ENCODE data around the gene SPPL3.
A peak's percentile ranks its signal among the peaks of the same experiment; 100 is the strongest.
"Not testable (repeated sequence)": the region's sequence is repeated elsewhere in the genome, so short reads cannot be mapped to it uniquely, and the experiment has no call there.

Gene SPPL3

GRCh38 chr12:120917748-120918147 is 13.6 kb upstream of the SPPL3 start:
- no peak for DNase-seq

GRCh38 chr12:120916561-120916960 is 12.4 kb upstream of the SPPL3 start:
- no peak for DNase-seq

- DNase-seq: no peak
These were observed 10.6 kb upstream of the SPPL3 start for GRCh38 chr12:120914794-120915193.

DNA sequence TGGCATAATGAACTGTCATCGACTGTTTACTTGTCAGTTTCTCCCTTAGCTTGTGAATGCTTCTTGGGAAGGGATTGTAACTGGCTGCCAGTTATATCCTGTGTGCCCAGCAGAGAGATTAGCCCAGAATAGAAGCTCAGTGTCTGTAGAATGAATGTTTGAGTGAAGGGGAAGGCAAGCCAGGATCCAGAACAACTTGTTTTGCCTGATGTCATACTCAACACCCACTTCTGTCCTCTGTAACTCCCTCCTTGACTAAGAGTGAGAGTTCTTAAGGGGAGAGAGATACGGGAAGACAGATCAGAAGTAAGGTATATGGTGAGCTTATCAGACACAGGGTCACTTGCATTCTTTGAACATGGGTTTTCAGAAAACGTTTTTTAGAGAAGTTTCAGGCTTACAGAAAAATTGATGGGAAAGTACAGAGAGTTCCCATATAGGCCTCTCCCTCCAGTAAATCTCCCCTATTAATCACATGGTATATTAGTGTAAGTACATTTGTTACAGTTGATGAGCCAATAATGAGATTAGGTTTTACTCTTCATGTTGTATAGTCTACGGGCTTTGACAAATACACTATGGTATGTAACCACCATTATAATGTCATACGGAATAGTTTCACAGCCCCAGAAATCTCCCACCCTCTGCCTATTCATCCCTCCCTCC is 5.6 kb upstream of the SPPL3 start:
- DNase-seq: no peak

DNA sequence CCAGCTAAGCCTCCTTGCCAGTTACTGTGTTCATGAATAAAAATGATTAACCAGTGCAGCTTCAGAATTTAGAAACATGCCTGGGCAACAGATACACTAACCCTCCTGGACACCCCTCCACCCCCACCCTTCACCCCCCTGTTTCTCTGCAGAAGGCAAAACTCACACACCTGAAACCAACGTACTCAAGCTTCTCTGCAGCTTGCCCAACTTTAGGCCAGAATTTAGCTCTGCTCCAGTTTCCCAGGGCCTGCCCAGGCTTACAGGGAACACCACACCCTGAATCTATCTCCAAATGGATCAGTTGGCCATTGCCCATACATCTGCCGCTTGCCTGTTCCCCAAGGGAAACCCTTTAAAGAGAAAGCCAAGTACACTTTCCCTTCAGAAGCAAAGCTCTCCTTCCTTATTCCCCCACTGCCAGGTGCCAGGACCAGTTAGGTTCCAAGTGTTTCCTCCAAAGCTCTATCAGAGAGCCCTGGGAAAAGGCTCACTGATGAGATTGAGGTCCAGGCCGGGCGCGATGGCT is 1.8 kb upstream of the SPPL3 start:
- DNase-seq: no peak

DNA sequence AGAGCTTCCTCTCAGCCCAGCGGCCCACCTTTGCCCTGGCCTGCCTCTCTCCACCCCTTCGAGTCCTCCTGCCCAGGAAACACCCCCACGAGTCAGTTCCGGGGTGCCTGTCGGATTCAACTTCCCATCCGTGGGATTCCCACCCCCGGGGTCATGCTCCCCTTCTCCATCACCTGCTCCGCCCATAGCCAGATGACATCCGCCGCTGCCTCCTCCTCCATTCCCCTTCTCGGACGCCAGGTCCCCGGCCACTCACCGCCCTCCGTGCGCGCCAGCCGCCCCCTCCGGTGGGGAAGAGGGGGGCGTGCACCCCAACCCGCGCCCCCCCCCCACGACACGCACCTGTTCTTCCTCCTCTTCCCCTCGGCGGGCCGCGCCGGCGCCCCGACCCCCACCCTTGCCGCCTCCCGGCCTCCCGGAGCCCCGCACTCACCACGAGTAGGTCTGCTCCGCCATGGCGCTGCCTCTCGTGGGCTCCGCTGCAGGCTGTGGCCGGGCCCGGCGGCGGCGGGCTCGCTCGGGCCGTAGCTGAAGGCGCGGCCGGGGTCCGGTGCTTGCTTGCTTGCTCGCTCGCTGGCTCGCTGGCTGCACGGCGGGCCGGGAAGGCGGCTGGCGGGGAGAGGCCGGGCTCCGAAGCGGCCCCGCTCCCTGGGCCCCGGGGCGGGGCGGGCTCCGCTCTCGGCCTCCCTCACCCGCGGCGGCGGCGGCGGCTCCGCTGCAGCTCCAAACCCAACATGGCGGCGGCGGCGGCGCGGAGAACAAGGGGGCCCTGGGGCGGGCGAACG is 554 bp downstream of the SPPL3 start:
- peak; percentile 56 to 68 (median 64) for DNase-seq

DNA sequence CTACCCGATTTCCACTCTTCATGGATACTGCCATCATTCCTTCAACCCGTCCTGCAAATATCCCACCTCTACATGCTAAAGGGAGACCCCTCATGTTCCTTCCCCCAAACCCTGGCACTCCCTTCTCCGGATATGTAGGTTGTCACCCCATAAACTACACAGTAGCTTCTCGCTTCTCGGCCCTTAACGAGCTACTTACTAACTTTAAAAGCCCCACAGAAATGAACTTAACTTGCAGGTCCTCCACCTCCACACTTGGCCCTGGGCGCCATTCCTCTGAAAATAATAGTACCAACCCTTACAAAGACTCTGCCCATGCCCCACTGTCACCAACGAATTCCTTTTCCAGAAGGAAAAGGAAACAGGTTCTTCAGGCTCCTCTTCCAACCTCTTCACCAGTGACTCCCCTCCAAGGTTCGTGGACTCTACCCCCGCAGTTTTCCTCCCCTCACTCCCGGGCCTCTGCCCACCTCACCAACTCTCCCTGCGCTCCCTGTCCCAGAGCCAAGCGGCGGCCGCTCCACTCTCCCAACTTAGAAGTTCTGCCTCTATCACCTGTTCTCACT is 1.2 kb downstream of the SPPL3 start:
- DNase-seq: no peak

DNA sequence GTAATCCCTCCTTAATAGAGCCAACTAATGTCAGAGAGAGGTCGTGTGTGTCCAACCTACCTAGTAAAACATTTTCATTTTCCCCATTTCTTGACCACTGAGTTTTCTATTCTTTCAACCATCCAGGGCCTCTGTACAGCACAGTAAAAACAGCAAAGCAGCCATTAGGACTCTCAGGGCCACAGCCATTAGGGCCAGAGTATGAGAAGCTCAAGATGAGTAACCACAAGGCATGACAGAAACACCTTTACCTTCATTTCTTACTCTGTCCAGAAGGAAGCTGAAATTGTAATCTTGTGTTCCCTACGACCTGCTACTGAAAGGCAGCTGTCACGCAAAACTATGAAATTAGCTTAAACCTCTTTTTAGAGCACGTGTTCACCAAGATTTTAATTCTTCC is 2.3 kb downstream of the SPPL3 start:
- no peak for DNase-seq

GRCh38 chr12:120901101-120901500 is 3.1 kb downstream of the SPPL3 start:
- not testable (repeated sequence) for DNase-seq

- DNase-seq: no peak
These were observed 8.6 kb downstream of the SPPL3 start for GRCh38 chr12:120895532-120895931.

DNA sequence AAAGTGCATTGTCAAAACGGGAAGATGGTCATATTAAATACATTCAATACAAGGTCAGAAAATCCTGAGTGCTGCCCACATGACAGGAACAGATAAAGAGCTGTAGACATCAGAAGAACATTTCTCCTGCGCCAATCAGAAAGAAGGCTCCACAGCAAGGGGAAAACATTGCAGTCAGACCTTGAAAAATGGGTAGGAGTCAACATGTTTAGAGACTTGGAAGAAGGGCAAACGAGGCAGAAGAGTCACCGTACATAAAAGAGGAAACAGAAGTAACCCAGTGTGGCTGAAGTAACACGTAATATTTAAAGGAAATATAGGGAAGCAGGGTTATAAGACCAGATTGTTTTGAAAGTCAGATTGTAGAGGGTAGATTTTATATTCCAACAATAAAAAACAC is 11.9 kb downstream of the SPPL3 start:
- no peak for DNase-seq

DNA sequence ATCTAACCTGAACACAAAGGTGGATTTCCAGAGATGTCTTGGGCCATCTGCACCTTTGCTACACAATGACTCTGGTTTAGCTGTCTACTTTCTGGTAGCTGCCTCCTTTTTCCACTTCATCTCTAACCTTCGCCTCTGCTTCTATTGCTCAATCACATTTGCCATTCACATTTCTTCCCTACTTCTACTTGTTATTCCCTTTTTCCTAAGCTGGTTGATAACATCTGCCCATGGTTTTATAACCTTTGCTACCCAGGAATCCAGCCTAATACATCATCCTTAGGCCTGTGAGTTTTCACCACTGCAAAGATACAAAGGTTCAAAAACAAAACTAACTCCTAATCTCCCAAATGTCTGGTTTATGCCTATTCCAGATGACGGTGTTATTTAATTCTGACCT is 13.2 kb downstream of the SPPL3 start:
- no peak for DNase-seq

DNA sequence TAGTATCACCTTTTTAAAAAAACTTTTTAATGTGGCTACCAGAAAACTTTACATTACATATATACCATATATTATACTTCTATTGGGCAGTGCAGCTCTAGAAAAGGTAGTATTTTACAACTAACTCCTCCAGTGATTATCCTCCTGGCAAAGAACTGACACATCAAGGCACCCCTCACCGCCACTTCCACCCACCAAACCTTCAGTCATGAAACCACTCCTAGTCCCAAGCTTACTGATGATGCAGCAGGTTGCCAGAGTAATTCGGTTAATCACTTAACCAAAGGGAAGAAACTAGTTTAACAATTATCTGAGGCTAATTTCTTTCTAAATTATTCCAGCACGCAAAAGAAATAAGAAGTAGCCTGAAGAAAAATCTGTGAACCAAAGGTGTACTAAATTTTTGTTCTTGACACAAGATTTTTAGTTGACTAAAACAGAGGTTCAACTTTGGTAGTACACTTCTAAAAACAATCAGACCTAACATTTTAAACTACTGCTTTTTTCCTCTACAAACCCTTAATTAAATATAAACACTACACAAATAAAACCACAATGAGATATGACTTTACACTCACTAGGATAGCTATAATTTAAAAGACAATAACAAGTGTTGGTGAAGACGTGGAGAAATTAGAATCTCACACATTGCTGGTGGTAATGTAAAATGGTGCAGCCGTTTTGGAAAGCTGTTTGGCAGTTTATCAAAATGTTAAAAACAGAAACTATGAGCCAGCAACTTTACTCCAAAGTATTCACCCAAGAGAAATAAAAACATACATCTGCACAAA is 16.7 kb downstream of the SPPL3 start:
- no peak for DNase-seq

DNA sequence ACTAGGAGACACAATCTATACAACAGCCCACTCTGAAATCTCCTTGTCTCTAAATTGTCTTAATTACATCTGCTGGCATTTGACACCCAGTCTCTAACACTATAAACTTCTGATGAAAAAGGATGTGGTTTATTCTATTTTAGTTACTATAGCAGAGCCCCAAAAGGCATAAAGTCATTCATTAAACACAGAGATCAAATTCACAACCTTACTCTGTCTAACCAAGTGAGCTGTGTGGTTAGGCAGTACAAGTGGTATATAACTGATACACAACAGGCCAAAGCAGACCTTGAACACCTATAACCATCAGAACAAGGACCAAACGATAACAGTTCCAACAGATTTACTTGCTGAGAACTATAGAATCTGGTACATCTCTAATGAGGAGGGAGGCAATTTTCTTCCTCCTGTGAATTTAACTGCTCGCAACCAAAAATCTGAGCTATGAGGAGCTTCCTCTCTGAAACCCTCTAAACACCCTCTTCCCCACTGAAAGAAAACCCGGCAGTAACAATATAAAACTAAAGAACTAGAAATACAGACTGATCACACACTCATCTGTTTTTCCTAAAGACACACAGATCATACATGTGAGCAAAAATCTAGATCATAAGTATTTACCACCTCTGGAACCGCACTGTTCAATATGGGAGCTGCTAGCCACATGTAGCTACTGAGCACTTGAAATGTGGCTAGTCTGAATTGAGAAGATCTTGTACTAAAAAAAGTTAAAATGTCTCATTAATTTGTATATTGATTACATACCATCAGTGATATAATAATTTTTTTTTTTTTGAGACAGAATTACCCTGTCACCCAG is 17.7 kb downstream of the SPPL3 start:
- DNase-seq: no peak

- no peak for DNase-seq
These were observed 18.6 kb downstream of the SPPL3 start for GRCh38 chr12:120885521-120885920.

- DNase-seq: no peak
These were observed 19.5 kb downstream of the SPPL3 start for GRCh38 chr12:120884644-120885043.

DNA sequence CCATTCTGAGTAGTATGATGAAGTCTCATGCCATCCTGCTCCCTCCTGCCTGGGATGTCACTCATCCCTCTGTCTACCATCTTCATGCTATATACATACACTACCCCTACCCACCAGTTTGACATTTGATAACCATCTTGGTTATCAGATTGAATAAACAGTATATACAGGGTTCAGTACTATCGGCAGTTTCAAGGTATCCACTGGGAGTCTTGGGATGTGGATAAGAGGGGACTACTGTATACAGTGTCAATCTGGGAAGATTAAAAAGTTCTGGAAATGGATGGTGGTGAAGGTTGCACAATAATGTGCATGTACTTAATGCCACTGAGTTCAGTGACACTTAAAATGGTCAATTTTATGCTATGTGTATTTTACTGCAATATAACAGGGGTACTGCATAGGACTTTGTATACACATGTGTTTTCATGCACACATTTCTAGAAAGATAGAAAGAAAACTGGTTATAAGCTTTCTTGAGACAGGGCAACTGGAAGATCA is 22.1 kb downstream of the SPPL3 start:
- DNase-seq: no peak

DNA sequence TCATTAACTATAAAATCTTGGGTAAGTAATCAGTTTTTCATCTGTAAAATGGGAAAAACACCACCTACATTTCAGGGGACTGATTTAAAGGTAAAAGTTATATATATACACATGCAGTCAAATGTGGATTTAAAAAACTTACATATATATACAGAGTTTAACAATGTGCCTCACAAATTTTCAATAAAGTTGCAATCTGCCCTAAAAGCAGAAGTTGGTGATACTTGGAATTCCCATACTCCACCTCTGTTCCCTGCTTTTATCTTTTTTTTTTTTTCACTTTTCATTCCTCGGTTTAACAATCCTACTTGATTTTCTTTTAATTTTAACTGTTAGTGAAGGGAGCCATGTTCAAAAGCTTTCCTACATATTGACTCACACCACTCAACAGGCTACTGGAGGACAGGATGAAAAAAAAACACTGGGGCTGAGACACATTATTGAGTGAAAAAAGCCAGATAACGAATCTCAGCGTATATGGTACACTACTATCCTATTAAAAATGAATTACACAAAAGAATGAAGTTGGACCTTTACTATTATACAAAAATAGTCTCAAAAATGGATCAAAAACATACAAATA is 24.3 kb downstream of the SPPL3 start:
- no peak for DNase-seq

DNA sequence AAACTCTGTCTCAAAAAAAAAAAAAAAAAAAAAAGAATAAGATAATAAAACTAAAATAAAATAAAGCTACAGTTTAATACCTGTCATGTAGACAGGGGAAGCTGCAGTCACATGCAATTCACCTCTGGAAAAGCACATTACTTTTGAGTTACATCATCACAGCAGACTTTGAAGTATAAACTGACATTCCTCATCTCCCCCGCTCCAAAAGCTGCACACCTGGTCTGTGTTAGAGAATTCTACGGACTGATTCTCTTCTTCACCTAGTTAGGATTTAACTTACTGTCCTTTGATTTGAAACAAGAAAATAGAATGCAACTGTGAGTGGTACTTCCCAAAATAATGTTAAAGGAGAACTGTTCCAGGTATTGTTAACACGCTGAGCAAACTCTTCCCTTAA is 25.1 kb downstream of the SPPL3 start:
- DNase-seq: no peak

DNA sequence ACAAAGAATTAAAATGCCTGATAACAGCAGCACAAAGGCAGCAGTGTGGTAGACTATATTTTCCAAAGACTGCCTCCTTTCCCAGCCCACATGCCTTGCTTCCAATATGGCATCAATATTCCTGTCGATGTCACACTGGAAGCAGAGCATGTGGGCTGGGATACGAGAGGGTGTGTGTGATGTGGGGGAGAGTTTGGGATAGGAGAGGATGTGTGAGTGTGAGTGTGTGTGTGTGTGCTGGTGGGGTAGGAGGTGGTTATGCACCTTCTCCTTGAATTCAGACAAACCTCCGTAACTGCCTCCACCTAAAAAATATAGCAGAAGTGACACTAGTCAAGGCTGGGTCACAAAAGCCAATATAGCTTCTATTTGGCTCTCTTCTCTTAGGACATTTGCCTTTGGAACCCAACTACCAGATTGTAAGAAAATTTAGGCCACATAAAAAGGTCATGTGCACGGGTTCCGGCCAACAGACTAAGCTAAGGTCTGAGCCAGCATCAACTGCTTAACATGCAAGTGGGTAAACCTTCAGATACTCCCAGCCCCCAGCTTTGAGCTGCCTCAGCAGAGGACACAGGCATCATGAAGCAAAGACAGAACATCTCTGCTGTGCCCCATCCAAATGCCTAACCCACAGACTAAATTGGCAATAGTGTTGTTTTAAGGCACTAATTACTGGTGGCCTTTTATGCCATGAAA is 29.5 kb downstream of the SPPL3 start:
- DNase-seq: no peak

DNA sequence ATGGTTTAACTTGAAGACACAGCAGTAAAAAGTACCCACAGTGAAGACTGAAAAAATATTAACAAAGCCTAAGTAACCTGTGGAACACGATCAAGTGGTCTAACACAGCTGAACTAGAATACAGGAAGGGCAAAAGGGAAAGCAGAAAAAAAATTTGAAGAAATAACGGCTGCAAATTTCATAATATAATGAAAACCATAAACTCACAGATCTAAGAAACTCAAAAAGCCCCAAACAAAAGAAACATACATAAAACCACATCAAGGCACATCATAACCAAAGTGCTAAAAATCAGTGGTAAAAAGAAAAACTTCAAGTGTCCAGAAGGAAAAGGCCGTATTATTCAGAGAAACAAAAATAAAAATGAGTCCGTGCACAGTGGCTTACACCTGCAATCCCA is 30.9 kb downstream of the SPPL3 start:
- no peak for DNase-seq

All from activated CD4-positive, CD25-positive, alpha-beta regulatory T cell (primary cell).